ENCODE measurements around the gene GRWD1. TPM values are rescaled to one million over a fixed set of nuclear protein-coding genes. Genes with fewer than 3 reads are reported as not detected.

The GRWD1 gene
- total RNA-seq, 1 donor from 2014 or later, result 10.6 TPM

GRCh38 chr19:48405010-48405659 is 40.6 kb upstream of the GRWD1 start:
- Mint-ChIP-seq H3K9me3 (no peaks in the 10 kb centered on the region), H3K4me3 (no peak overlapping the region)

DNA sequence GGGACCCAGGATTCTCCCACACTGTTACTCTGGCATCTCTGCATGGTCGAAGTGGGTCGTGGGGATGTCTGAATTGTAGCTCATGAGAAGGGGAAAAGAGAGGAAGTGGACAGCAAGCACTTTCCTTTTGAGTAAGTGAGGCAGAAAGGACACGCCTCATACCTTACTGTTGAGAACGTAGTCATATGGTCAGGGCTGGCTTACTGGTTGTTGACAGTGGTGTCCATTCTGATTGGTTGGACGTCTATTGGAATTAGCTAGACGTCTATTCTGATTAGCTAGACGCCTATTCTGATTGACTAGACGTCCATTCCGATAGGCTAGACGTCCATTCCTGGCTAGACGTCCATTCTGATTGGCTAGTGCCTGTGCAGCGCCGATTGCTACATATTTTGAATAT is 39.9 kb upstream of the GRWD1 start:
- Mint-ChIP-seq H3K27ac (no peak overlapping the region), H3K27me3 (ENCODE audit: insufficient read depth, low read depth) (peaks cover 2% of the 10 kb centered on the region), H3K4me3 (no peak overlapping the region), H3K9me3 (no peaks in the 10 kb centered on the region), H3K4me1 (peaks cover 11% of the 10 kb centered on the region), H3K36me3 (peaks cover 3% of the 10 kb centered on the region)
- Histone ChIP-seq H3K36me3 (no peaks in the 10 kb centered on the region), H3K4me2 (no peak overlapping the region), H3K27me3 (no peaks in the 10 kb centered on the region), H4K20me1 (ENCODE audit: low read depth) (no peaks in the 10 kb centered on the region), H3K27ac (no peak overlapping the region), H3F3A (ENCODE audit: low read depth) (peaks cover 7% of the 10 kb centered on the region), H3K9ac (no peak overlapping the region), H3K79me2 (ENCODE audit: low read depth) (no peaks in the 10 kb centered on the region), H2AFZ (replicated peaks) (no peak overlapping the region), H3K4me3 (no peak overlapping the region), H3K9me3 (ENCODE audit: low read depth) (no peaks in the 10 kb centered on the region), H3K4me1 (no peaks in the 10 kb centered on the region)
- TF ChIP-seq EZH2phosphoT487 (IDR thresholded peaks at IDR 0.05), result no peak
- no peak for TF ChIP-seq EZH2 (IDR thresholded peaks at IDR 0.05)
- TF ChIP-seq CTCF (IDR thresholded peaks at IDR 0.05), result no peak
- no peak for DNase-seq (ENCODE audit: low spot score)

More at GRCh38 chr19:48405010-48405659, 40.6 kb upstream of the GRWD1 start:
- Histone ChIP-seq H3K27me3 (no peaks in the 10 kb centered on the region), H3K4me3 (no peak overlapping the region), H3K4me2 (no peak overlapping the region), H4K20me1 (ENCODE audit: low read depth) (no peaks in the 10 kb centered on the region), H3K36me3 (no peaks in the 10 kb centered on the region), H2AFZ (replicated peaks) (no peak overlapping the region), H3K79me2 (ENCODE audit: low read depth) (no peaks in the 10 kb centered on the region), H3F3A (ENCODE audit: low read depth) (peaks cover 10% of the 10 kb centered on the region), H3K9ac (no peak overlapping the region), H3K27ac (no peak overlapping the region), H3K9me3 (ENCODE audit: low read depth) (no peaks in the 10 kb centered on the region), H3K4me1 (no peaks in the 10 kb centered on the region)
- Mint-ChIP-seq H3K36me3 (peaks cover 3% of the 10 kb centered on the region), H3K27ac (no peak overlapping the region), H3K27me3 (ENCODE audit: insufficient read depth, low read depth) (peaks cover 7% of the 10 kb centered on the region), H3K4me1 (peaks cover 16% of the 10 kb centered on the region)
- DNase-seq (ENCODE audit: low spot score), result no peak
- TF ChIP-seq EZH2 (IDR thresholded peaks at IDR 0.05) (no peak), CTCF (IDR thresholded peaks at IDR 0.05) (no peak)

- Mint-ChIP-seq H3K27me3 (ENCODE audit: insufficient read depth, low read depth) (peaks cover 14% of the 10 kb centered on the region), H3K4me3 (peak overlapping the region; percentile 79), H3K36me3 (no peaks in the 10 kb centered on the region), H3K4me1 (peaks cover 34% of the 10 kb centered on the region), H3K9me3 (no peaks in the 10 kb centered on the region), H3K27ac (no peak overlapping the region)
- Histone ChIP-seq H3K27ac (no peak overlapping the region), H4K20me1 (ENCODE audit: low read depth) (no peaks in the 10 kb centered on the region), H3K9me3 (ENCODE audit: low read depth) (no peaks in the 10 kb centered on the region), H3K4me2 (peak overlapping the region; percentile 65), H2AFZ (replicated peaks) (peak overlapping the region; percentile 32), H3K79me2 (ENCODE audit: low read depth) (no peaks in the 10 kb centered on the region), H3K9ac (no peak overlapping the region), H3K36me3 (no peaks in the 10 kb centered on the region), H3K4me1 (no peaks in the 10 kb centered on the region), H3K4me3 (peak overlapping the region; percentile 43), H3F3A (ENCODE audit: low read depth) (peaks cover 15% of the 10 kb centered on the region), H3K27me3 (peaks cover 15% of the 10 kb centered on the region)
- no peak for DNase-seq (ENCODE audit: low spot score)
- TF ChIP-seq CTCF (IDR thresholded peaks at IDR 0.05) (no peak), EZH2phosphoT487 (IDR thresholded peaks at IDR 0.05) (no peak), EZH2 (IDR thresholded peaks at IDR 0.05) (no peak)
These were observed 31.8 kb upstream of the GRWD1 start for GRCh38 chr19:48413879-48414587.
